ENCODE measurements around the gene CUL7. TPM values are rescaled to one million over a fixed set of nuclear protein-coding genes. Genes with fewer than 3 reads are reported as not detected.

CUL7 gene
- total RNA-seq, 2 experiments from 2014 or later = 14.1 to 14.9 TPM

DNA sequence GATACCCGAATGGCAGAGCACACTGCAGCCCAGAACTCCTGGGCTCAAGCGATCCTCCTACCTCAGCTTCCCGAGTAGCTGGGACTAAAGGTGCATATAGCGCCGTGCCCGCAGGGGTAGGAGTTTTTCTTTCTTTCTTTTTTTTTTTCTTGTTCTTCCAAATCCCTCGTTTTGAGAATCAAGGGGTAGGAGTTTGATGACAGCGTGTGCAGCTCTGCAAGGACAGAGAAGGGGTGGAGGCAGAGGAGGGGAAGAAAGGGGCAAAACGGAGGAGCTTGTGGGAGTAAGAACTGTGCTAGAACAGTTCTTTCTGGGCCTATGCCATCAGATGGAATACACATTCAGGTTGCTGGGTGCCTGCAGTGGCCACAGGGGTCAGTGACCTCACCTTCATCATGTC lies 16.9 kb downstream of the CUL7 start:
- ChIA-PET POLR2A (interaction anchor here (0.7 kb wide), 1 partner anchor 14 kb away, joined by 5 read pairs; no protein-coding TSS in a partner anchor), CTCF (ENCODE audit: unreplicated experiment) (no interaction called here)
- BruUV-seq (replicated peaks) = no TSS peak

DNA sequence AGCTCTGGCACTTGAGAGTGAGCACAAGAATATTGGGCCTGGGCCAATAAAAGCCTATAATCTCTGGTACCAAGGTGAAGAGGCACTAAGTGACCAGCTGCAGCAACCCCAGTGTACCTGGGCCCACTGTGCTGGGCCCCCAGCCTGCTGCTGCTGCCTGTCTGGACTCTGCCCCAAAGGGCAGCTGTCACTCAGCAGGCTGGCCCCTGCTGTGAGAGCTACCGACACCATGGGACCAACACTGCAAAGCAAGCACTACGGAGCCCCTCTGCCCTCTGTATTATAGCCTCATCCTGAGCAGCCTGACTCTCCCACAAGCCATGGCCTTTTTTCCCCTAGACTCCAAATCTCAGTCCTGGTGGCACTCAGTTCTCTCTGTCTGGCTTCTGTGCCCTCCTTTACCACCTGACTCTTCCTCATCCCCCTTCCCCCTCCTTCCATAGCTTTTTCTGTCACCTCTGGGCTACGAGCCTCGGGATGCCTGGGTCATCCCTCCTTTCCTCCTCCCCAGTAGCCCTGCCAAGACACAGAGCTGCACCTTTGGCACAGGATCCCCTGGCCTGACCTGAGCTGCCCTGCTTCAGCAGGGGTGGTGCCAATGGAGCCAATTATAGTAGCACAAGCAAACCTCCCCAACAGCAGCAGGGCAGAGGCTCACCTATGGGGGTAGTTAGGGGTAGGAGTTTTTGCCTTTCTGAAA lies 18.0 kb downstream of the CUL7 start:
- no peak overlapping the region for H3K27ac ChIP-seq (ENCODE audit: low read depth, low read length, poor library complexity, severe bottlenecking)
- peaks cover 70% of the 10 kb centered on the region for H3K36me3 ChIP-seq (ENCODE audit: insufficient read depth, low read length)
- no TSS peak for BruUV-seq (replicated peaks)
- POLR2A ChIA-PET = interaction anchor here (0.6 kb wide), 2 partner anchors 114 to 126 kb away, joined by 3 read pairs; no protein-coding TSS in a partner anchor
- no peaks in the 10 kb centered on the region for H3K9me3 ChIP-seq (ENCODE audit: low read length)
- no peaks in the 10 kb centered on the region for H4K20me1 ChIP-seq (ENCODE audit: insufficient read depth, low read length)
- H3K9me2 ChIP-seq (ENCODE audit: insufficient read depth, low read length) = no peaks in the 10 kb centered on the region
- TF ChIP-seq EZH2phosphoT487 (IDR thresholded peaks at IDR 0.05; ENCODE audit: borderline replicate concordance, low read depth, low read length) (no peak), CTCF (conservative IDR thresholded peaks at IDR 0.05; ENCODE audit: low read length) (no peak)
- CTCF ChIA-PET (ENCODE audit: unreplicated experiment) = interaction anchor here (0.5 kb wide), 1 partner anchor 693 kb away, joined by 4 read pairs; no protein-coding TSS in a partner anchor
- H3K4me2 ChIP-seq (ENCODE audit: low read length) = no peak overlapping the region
- no peak overlapping the region for H3K4me3 ChIP-seq (ENCODE audit: low read depth, low read length, poor library complexity, severe bottlenecking)
- DNase-seq (ENCODE audit: low spot score) = no peak
- no peaks in the 10 kb centered on the region for H3K4me1 ChIP-seq (ENCODE audit: insufficient read depth, low read length, poor library complexity, severe bottlenecking)
- H2AFZ ChIP-seq (ENCODE audit: low read length) = no peak overlapping the region
- intact Hi-C loops (cut with micrococcal nuclease; ENCODE audit: unreplicated experiment) = no loop called here
- H3K79me2 ChIP-seq (ENCODE audit: insufficient read depth, low read depth, low read length) = no peaks in the 10 kb centered on the region

More for the DNA sequence above, 16.9 kb downstream of the CUL7 start:
- H3K79me2 ChIP-seq (ENCODE audit: insufficient read depth, low read depth, low read length) = no peaks in the 10 kb centered on the region
- H3K9me2 ChIP-seq (ENCODE audit: insufficient read depth, low read length) = no peaks in the 10 kb centered on the region
- H3K27ac ChIP-seq (ENCODE audit: low read depth, low read length, poor library complexity, severe bottlenecking) = no peak overlapping the region
- no peaks in the 10 kb centered on the region for H3K4me1 ChIP-seq (ENCODE audit: insufficient read depth, low read length, poor library complexity, severe bottlenecking)
- H3K36me3 ChIP-seq (ENCODE audit: insufficient read depth, low read length) = peaks cover 66% of the 10 kb centered on the region
- no peaks in the 10 kb centered on the region for H4K20me1 ChIP-seq (ENCODE audit: insufficient read depth, low read length)
- intact Hi-C loops (cut with micrococcal nuclease; ENCODE audit: unreplicated experiment) = no loop called here
- H2AFZ ChIP-seq (ENCODE audit: low read length) = no peak overlapping the region
- no peak for DNase-seq (ENCODE audit: low spot score)
- H3K4me2 ChIP-seq (ENCODE audit: low read length) = no peak overlapping the region
- no peak for TF ChIP-seq CTCF (conservative IDR thresholded peaks at IDR 0.05; ENCODE audit: low read length)
- no peak for TF ChIP-seq EZH2phosphoT487 (IDR thresholded peaks at IDR 0.05; ENCODE audit: borderline replicate concordance, low read depth, low read length)
- no peaks in the 10 kb centered on the region for H3K9me3 ChIP-seq (ENCODE audit: low read length)
- no peak overlapping the region for H3K4me3 ChIP-seq (ENCODE audit: low read depth, low read length, poor library complexity, severe bottlenecking)

DNA sequence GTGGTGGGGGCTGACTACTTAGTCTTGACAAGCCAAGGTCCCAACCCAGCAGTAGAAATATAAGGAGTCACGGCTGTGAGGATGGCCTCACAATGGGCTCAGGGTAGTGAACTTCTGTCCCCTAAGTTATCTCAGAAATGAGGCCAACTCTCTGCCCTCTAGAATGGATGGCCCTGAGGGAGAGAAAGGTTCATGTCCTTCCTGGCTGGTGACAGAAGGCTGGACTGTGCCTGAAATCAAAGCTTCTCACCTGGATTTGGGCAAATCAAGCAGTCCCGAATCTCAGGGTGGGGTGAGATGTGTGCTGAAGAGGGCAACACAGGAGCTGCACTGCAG lies 19.5 kb downstream of the CUL7 start:
- H3K27ac ChIP-seq (ENCODE audit: low read depth, low read length, poor library complexity, severe bottlenecking) = no peak overlapping the region
- POLR2A ChIA-PET = interaction anchor here (1.3 kb wide), 1 partner anchor 13 kb away, joined by 5 read pairs; the partner anchor contains the start of gene RRP36
- CTCF ChIA-PET (ENCODE audit: unreplicated experiment) = no interaction called here
- H3K36me3 ChIP-seq (ENCODE audit: insufficient read depth, low read length) = peaks cover 73% of the 10 kb centered on the region
- H3K4me3 ChIP-seq (ENCODE audit: low read depth, low read length, poor library complexity, severe bottlenecking) = no peak overlapping the region
- no peak overlapping the region for H3K4me2 ChIP-seq (ENCODE audit: low read length)
- H2AFZ ChIP-seq (ENCODE audit: low read length) = no peak overlapping the region
- H4K20me1 ChIP-seq (ENCODE audit: insufficient read depth, low read length) = no peaks in the 10 kb centered on the region
- no peaks in the 10 kb centered on the region for H3K9me3 ChIP-seq (ENCODE audit: low read length)
- TF ChIP-seq CTCF (conservative IDR thresholded peaks at IDR 0.05; ENCODE audit: low read length) (no peak), EZH2phosphoT487 (IDR thresholded peaks at IDR 0.05; ENCODE audit: borderline replicate concordance, low read depth, low read length) (no peak)
- no peaks in the 10 kb centered on the region for H3K9me2 ChIP-seq (ENCODE audit: insufficient read depth, low read length)
- H3K79me2 ChIP-seq (ENCODE audit: insufficient read depth, low read depth, low read length) = no peaks in the 10 kb centered on the region
- no peak for DNase-seq (ENCODE audit: low spot score)
- no peaks in the 10 kb centered on the region for H3K4me1 ChIP-seq (ENCODE audit: insufficient read depth, low read length, poor library complexity, severe bottlenecking)
- intact Hi-C loops (cut with micrococcal nuclease; ENCODE audit: unreplicated experiment) = no loop called here
- no TSS peak for BruUV-seq (replicated peaks)
